ENCODE measurements around the gene SPTB.

SPTB gene

GRCh38 chr14:64775081-64775777, 104.5 kb downstream of the SPTB start (continued):
- TF ChIP-seq ZBTB10 (tag by site-specific recombination; IDR thresholded peaks at IDR 0.05) = no peak
- no peak for TF ChIP-seq SCRT2 (tag by site-specific recombination; IDR thresholded peaks at IDR 0.05)
- no peak for TF ChIP-seq ZNF169 (tag by site-specific recombination; IDR thresholded peaks at IDR 0.05)
- TF ChIP-seq ZNF791 (tag by site-specific recombination; IDR thresholded peaks at IDR 0.05) = no peak
- TF ChIP-seq TSHZ1 (tag by site-specific recombination; IDR thresholded peaks at IDR 0.05; ENCODE audit: borderline replicate concordance) = no peak

- no peak overlapping the region for H3K4me3 ChIP-seq (ENCODE audit: low read depth, low read length)
- H3K36me3 ChIP-seq (ENCODE audit: control insufficient read depth in 2 of 2, insufficient read depth in 1 of 2, low read length in 2 of 2) = peaks cover 0 to 39% of the 10 kb centered on the region in 2 experiments; a peak in 1 of 3 replicates
- no peak overlapping the region for H3K27ac ChIP-seq (ENCODE audit: extremely low read depth, low read depth, low read length)
- no peaks in the 10 kb centered on the region for H3K9me3 ChIP-seq (ENCODE audit: control insufficient read depth, insufficient read depth, low read depth, low read length)
- POLR2A ChIA-PET = no interaction called here
- H3K4me1 ChIP-seq (ENCODE audit: control insufficient read depth, insufficient read depth, low read length) = no peaks in the 10 kb centered on the region
- no peak for TF ChIP-seq ZNF341 (tag by site-specific recombination; IDR thresholded peaks at IDR 0.05; ENCODE audit: low read depth)
- TF ChIP-seq KLF7 (tag by site-specific recombination; IDR thresholded peaks at IDR 0.05; ENCODE audit: borderline replicate concordance) = no peak
- no peak for TF ChIP-seq RBAK (tag by site-specific recombination; IDR thresholded peaks at IDR 0.05)
- TF ChIP-seq ZSCAN18 (tag by site-specific recombination; IDR thresholded peaks at IDR 0.05) = no peak
- TF ChIP-seq GLI2 (tag by site-specific recombination; IDR thresholded peaks at IDR 0.05; ENCODE audit: borderline replicate concordance, low read depth) = no peak
- CTCF ChIA-PET = interaction anchor here (0.8 to 3.1 kb wide), 3 partner anchors 49 to 263 kb away, joined by 3 to 16 read pairs (median 4); no protein-coding TSS in a partner anchor
These were observed 105.4 kb downstream of the SPTB start for GRCh38 chr14:64774272-64774671.

- Histone ChIP-seq H3K36me3 (ENCODE audit: control insufficient read depth in 2 of 2, insufficient read depth in 1 of 2, low read length in 2 of 2) (peaks cover 0 to 39% of the 10 kb centered on the region in 2 experiments; a peak in 1 of 3 replicates), H3K4me3 (ENCODE audit: low read depth, low read length) (no peak overlapping the region), H3K9me3 (ENCODE audit: control insufficient read depth, insufficient read depth, low read depth, low read length) (no peaks in the 10 kb centered on the region), H3K27ac (ENCODE audit: extremely low read depth, low read depth, low read length) (no peak overlapping the region), H3K4me1 (ENCODE audit: control insufficient read depth, insufficient read depth, low read length) (no peaks in the 10 kb centered on the region)
- TF ChIP-seq ZNF596 (tag by site-specific recombination; IDR thresholded peaks at IDR 0.05) = no peak
- peak; percentile 73; the same call in 1 of the 2 replicates for TF ChIP-seq TRIM28 (IDR thresholded peaks at IDR 0.05; ENCODE audit: borderline replicate concordance, low read length)
- TF ChIP-seq ZNF473 (tag by site-specific recombination; IDR thresholded peaks at IDR 0.05) = no peak
- ChIA-PET CTCF (interaction anchor here (1.2 to 3.1 kb wide), 3 partner anchors 50 to 118 kb away, joined by 4 to 16 read pairs (median 6); no protein-coding TSS in a partner anchor), POLR2A (no interaction called here)
These were observed 106.1 kb downstream of the SPTB start for GRCh38 chr14:64773577-64773976.

All from HEK293 (cell line).